Activated CD4-positive, alpha-beta memory T cell treated with anti-CD3 and anti-CD28 coated beads, Interleukin-2, amount 10 ng/mL, durations not matched to agents 7 days and 5 days (primary cell): ENCODE results near the gene BCLAF3. TPM values are rescaled to one million over a fixed set of nuclear protein-coding genes. Genes with fewer than 3 reads are reported as not detected.
A peak's percentile ranks its signal among the peaks of the same experiment; 100 is the strongest.

ENCODE experiments used
- CTCF ChIA-PET: fragments of 350-600 bp; sonication (Branson Sonifier 250); formaldehyde crosslinking; loops from one replicate; lab custom pipeline; 2021; ENCODE audit warnings: antibody characterized with exemption, inconsistent platforms; lab: Charles Lee
- POLR2A ChIA-PET: fragments of 350-600 bp; sonication (Branson Sonifier 250); formaldehyde crosslinking; loops from one replicate; lab custom pipeline; 2021; ENCODE audit warnings: antibody characterized with exemption; lab: Charles Lee
- DNase-seq: peaks from one replicate; pipeline ENCODE4 v3.0.0-alpha.2; 2020
- H3K27ac Mint-ChIP-seq: one replicate; pipeline ENCODE4 v1.8.0; 2021; ENCODE audit warnings: mild to moderate bottlenecking, mixed read lengths
- H3K27me3 Mint-ChIP-seq: one replicate; pipeline ENCODE4 v1.8.0; 2021; ENCODE audit warnings: mixed read lengths
- H3K36me3 Mint-ChIP-seq: one replicate; pipeline ENCODE4 v1.8.0; 2021; ENCODE audit warnings: low read depth, mixed read lengths
- H3K4me1 Mint-ChIP-seq: one replicate; pipeline ENCODE4 v1.8.0; 2021; ENCODE audit warnings: mixed read lengths
- H3K4me3 Mint-ChIP-seq: one replicate; pipeline ENCODE4 v1.8.0; 2021; ENCODE audit warnings: mild to moderate bottlenecking, mixed read lengths
- H3K9me3 Mint-ChIP-seq: one replicate; pipeline ENCODE4 v1.8.0; 2021; ENCODE audit warnings: mixed read lengths
- total RNA-seq, 2 experiments: library from RNA; stranded (reverse); gene quantifications; one replicate each; pipeline ENCODE4 v1.2.3, GENCODE V29; 2021

BCLAF3 gene
- total RNA-seq = 1 to 10 TPM; 8.4 to 8.6 TPM

DNA sequence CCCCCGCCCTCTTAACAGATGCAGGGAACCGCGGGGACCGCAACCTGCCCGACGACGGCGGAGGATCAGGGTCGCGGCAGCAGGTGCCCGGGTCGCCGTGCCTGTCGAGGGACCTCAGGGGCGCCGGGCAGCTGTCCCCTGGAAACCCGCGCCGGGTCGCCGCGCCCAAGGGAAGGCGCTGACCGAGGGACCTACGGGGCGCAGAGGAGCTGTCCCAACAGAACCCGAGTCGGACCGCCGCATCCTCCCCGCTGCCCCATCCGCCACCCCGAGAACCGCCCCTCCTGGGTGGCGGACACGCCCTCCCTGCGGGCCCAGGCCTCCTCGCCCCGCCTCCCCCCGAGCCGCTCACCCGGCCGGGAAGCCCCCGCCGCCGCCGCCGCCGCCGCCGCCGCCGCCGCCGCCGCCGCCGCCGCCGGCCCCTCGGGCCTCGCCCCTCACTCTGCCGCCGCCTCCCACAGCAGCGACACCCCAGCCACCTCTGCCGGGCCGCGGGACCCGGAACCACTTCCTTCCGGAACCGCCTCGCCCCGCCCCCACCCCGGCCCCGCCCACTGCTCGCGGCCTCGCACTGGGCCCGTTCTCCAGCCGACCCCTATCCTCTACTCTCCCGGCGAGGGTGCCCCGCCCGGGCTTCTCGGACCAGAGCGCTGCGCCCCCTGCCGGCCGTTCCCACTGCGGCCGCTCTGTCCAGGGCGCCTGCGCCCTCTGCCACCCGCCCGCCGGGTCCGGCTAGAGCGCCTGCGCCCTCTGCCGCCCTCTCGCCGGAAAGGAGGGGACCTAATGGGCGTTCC lies at the start of gene BCLAF3:
Gene BCLAF3, minus strand, starts transcription at position 506 of the 794 bp plus-strand sequence. CDS start 20,797 bp downstream, outside the sequence.
- ChIA-PET CTCF (interaction anchor here (0.6 to 2.5 kb wide), 3 partner anchors 59 to 397 kb away, joined by 3 to 25 read pairs (median 4); no protein-coding TSS in a partner anchor), POLR2A (interaction anchor here (0.8 kb wide), 1 partner anchor 12 kb away, joined by 3 read pairs; no protein-coding TSS in a partner anchor)
- Mint-ChIP-seq H3K4me1 (peaks cover 20% of the 10 kb centered on the region), H3K9me3 (no peaks in the 10 kb centered on the region), H3K4me3 (peak within 1 kb of the TSS; percentile 92), H3K27ac (peak within 1 kb of the TSS; percentile 83), H3K27me3 (no peaks in the 10 kb centered on the region), H3K36me3 (peaks cover 10% of the 10 kb centered on the region)
- peak; percentile 89 for DNase-seq

DNA sequence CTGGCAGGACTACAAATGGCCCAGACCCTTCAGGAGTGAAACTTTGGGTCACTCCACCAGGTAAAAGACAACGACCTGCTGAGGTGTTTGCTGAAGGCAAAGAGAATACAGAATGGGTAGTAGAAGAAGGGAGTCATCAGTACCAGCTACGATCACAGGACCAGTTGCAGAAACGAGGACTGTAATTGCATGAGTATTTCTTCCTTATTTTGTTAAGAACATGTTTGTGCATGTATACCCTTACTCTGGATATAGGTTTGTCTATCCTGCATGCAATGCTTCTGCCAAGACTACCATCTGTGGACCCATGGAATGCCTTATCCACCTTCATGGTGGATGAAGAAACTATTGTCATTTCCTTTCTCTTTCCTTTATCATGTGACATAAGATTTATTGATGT lies 48.1 kb upstream of the BCLAF3 start:
- Mint-ChIP-seq H3K4me3 (no peak overlapping the region), H3K27ac (no peak overlapping the region), H3K27me3 (no peaks in the 10 kb centered on the region), H3K9me3 (no peaks in the 10 kb centered on the region), H3K36me3 (no peaks in the 10 kb centered on the region), H3K4me1 (no peaks in the 10 kb centered on the region)
- ChIA-PET CTCF (no interaction called here), POLR2A (no interaction called here)
- DNase-seq = no peak

DNA sequence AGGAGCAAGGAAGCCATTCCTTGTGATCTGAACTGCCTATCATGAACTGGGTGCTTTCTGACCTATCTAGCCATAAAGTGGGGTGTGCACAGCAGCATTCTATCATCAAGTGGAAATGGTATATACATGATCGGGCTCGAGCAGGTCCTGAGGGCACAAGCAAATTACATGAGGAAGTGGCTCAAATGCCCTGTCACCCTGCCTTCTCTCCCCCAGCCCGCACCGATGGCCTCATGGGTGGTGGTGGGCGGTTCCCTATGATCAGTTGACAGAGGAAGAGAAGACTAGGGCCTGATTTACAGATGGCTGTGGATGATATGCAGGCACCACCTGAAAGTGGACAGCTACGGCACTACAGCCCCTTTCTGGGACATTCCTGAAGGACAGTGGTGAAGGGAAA lies 46.3 kb upstream of the BCLAF3 start:
- ChIA-PET POLR2A (no interaction called here), CTCF (no interaction called here)
- Mint-ChIP-seq H3K27ac (no peak overlapping the region), H3K36me3 (no peaks in the 10 kb centered on the region), H3K4me1 (no peaks in the 10 kb centered on the region), H3K9me3 (no peaks in the 10 kb centered on the region), H3K27me3 (no peaks in the 10 kb centered on the region), H3K4me3 (no peak overlapping the region)
- no peak for DNase-seq

DNA sequence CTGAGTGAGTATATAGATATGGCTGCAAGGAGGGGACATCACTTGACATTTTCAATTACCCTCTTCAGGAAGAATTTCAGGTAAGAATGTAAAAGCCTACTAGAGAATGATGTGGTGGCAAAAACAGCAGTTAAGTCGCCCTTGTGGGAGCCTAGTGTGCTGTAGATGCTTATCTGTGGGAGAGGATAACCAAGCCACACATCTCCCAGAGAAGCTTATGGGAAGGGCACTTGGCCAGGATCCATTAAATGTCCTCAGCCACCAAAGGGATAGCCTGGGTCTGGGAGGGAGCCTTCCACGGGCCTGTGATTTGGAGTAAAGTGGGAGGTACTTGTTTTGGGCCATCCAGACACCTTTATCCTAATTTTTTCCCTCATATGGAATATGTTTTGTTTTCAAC lies 41.3 kb upstream of the BCLAF3 start:
- Mint-ChIP-seq H3K36me3 (no peaks in the 10 kb centered on the region), H3K9me3 (no peaks in the 10 kb centered on the region), H3K4me3 (no peak overlapping the region), H3K27ac (no peak overlapping the region), H3K27me3 (no peaks in the 10 kb centered on the region), H3K4me1 (peaks cover 3% of the 10 kb centered on the region)
- DNase-seq = no peak
- ChIA-PET POLR2A (no interaction called here), CTCF (no interaction called here)

DNA sequence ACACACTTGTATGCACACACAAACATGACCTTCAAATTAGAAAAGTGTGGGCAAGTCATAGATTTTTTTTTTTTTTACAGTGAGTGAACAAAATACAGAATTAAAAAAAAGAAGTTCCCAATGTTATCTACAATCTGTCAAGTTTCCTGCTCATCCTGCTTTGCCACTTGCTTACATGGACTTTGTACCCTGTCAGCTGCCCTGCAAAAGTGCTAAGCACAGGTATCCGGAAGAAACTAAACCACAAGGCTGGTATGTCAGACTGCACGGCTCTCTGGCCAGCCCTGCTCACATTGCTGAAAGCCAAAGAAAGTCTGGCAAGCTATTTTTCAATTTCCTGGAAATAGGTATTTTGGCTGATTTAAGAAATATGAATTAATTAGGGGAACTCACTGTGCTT lies 38.9 kb upstream of the BCLAF3 start:
- no peaks in the 10 kb centered on the region for H3K27me3 Mint-ChIP-seq
- peaks cover 3% of the 10 kb centered on the region for H3K4me1 Mint-ChIP-seq
- no peak overlapping the region for H3K27ac Mint-ChIP-seq
- no peaks in the 10 kb centered on the region for H3K9me3 Mint-ChIP-seq
- POLR2A ChIA-PET = no interaction called here
- DNase-seq = no peak
- CTCF ChIA-PET = interaction anchor here (1.2 kb wide), 1 partner anchor 125 kb away, joined by 4 read pairs; no protein-coding TSS in a partner anchor
- no peak overlapping the region for H3K4me3 Mint-ChIP-seq
- no peaks in the 10 kb centered on the region for H3K36me3 Mint-ChIP-seq

DNA sequence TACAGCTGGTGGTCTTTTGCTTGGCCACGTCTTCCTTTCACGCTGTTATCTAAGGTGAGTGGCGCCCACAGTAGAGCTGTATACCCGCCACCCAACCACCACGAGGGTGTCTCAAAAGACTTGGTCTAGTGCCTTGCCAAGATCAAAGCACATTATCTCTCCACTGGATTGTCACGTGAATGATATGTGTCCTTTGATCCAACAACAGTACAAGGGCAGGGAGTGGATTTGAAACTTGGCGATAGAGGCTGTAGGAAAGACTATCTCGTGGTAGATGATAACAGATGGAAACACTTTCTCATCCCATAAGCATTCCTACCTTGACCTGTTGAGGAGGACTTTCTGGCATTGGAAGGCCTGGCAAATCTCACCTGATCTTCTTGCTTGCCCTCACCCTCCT lies 37.7 kb upstream of the BCLAF3 start:
- Mint-ChIP-seq H3K4me1 (peaks cover 3% of the 10 kb centered on the region), H3K4me3 (no peak overlapping the region), H3K27me3 (no peaks in the 10 kb centered on the region), H3K9me3 (no peaks in the 10 kb centered on the region), H3K27ac (no peak overlapping the region), H3K36me3 (no peaks in the 10 kb centered on the region)
- ChIA-PET POLR2A (no interaction called here), CTCF (interaction anchor here (1.2 kb wide), 1 partner anchor 124 kb away, joined by 4 read pairs; no protein-coding TSS in a partner anchor)
- no peak for DNase-seq

DNA sequence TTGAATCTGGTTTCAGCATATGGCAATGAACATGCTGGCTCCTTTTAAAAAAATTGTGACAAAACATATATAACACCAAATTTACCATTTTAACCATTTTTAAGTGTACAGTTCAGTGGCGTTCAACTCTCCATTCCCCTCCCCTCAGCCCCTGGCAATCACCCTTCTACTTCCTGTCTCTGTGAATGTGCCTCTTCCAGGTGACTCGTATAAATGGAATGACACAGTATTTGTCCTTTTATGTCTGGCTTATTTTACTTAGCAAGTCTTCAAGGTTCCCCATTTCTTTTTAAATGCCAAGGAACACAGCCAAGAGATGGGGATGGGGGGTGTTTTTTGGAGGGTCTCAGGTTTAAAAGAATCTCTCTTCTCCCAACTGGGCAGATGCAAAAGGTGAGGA lies 35.4 kb upstream of the BCLAF3 start:
- Mint-ChIP-seq H3K27ac (no peak overlapping the region), H3K4me3 (no peak overlapping the region), H3K4me1 (peaks cover 3% of the 10 kb centered on the region), H3K27me3 (no peaks in the 10 kb centered on the region), H3K9me3 (no peaks in the 10 kb centered on the region), H3K36me3 (no peaks in the 10 kb centered on the region)
- CTCF ChIA-PET = no interaction called here
- DNase-seq = no peak
- POLR2A ChIA-PET = no interaction called here

DNA sequence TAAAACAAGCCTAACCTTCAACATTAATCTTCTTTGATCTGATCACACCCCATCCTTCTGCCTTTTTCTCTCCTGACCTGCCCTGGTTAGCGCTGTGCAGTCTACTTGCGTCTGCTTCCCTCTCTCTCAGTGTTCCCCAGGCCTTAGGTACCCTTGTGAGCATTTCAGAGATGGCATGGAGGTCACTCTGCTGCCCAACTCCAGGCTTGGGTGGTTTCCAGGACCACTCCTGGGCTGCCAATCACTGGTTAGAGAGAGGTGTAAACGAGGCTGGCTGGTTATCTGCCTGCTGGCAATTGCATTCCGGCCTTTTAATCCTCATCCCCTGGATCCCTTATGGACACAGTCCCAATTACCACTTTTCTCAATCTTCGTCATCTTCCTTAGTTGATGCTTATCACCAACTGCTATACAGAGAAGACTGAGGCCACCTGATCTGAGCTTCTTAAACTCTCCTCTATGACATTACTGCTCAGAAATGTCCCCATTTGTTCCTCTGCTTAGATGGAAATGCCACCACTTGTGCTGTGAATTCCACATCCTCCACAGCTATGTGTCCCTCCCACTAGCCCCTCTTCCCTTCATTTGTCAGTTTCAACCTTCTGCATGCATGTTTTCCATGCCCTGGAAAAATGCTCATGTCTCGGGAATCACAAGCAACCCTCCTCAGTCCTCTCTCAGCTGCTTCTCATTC lies 29.0 kb upstream of the BCLAF3 start:
- Mint-ChIP-seq H3K27ac (no peak overlapping the region), H3K9me3 (peaks cover 21% of the 10 kb centered on the region), H3K4me3 (no peak overlapping the region), H3K36me3 (no peaks in the 10 kb centered on the region), H3K27me3 (peaks cover 3% of the 10 kb centered on the region), H3K4me1 (no peaks in the 10 kb centered on the region)
- ChIA-PET CTCF (no interaction called here), POLR2A (no interaction called here)
- DNase-seq = no peak

DNA sequence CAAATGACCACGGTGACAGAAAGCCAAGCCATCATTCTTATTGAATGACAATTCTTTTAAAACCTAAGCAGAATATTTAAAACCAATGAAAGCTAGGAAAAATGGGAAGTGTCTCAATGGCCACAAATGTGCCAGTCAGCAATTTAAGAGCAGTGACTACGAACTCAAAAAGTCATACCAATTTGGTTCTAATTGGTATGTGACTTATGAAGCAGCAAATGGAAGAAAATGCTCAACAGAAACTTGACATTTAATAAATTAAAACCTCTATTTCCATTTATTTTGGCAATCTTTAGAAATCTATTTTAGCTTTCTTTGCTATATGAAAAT lies 25.7 kb upstream of the BCLAF3 start:
- H3K4me3 Mint-ChIP-seq = no peak overlapping the region
- ChIA-PET POLR2A (no interaction called here), CTCF (no interaction called here)
- H3K9me3 Mint-ChIP-seq = peaks cover 22% of the 10 kb centered on the region
- no peaks in the 10 kb centered on the region for H3K4me1 Mint-ChIP-seq
- H3K27me3 Mint-ChIP-seq = peaks cover 3% of the 10 kb centered on the region
- H3K27ac Mint-ChIP-seq = no peak overlapping the region
- no peaks in the 10 kb centered on the region for H3K36me3 Mint-ChIP-seq
- no peak for DNase-seq

DNA sequence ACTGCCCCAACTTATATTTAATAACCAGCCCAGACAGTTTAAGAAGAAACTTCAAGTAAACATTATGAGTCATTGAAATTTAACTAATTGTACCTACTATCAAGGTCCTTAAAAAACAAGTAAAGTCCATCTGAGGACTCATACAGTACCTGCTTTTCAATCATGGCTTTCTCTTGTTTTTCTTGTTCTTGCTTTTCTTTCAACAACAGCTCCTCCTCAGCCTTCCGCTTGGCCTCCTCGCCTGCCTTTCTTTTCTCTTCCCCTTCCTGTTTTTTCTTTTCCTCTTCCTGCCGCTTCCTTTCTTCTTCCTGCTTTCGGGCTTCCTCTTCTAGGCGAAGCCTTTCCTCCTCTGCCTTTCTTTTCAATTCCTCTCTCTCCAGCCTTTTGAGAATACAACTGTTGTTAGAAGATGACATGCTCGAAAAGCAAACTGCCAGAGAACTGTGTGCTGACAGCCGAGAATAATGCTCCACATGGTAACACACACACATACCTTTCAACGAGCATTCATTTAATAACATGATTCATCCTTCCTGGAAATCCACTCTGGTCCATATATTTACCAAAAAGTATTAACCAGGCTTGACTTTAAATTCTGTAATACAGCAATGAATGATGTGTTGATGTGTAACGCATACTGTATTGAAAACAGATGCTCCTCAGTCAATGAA lies 25.2 kb upstream of the BCLAF3 start:
- no peaks in the 10 kb centered on the region for H3K4me1 Mint-ChIP-seq
- peaks cover 22% of the 10 kb centered on the region for H3K9me3 Mint-ChIP-seq
- no peak overlapping the region for H3K4me3 Mint-ChIP-seq
- CTCF ChIA-PET = no interaction called here
- no peak overlapping the region for H3K27ac Mint-ChIP-seq
- H3K27me3 Mint-ChIP-seq = peaks cover 3% of the 10 kb centered on the region
- no peaks in the 10 kb centered on the region for H3K36me3 Mint-ChIP-seq
- POLR2A ChIA-PET = no interaction called here
- DNase-seq = no peak

DNA sequence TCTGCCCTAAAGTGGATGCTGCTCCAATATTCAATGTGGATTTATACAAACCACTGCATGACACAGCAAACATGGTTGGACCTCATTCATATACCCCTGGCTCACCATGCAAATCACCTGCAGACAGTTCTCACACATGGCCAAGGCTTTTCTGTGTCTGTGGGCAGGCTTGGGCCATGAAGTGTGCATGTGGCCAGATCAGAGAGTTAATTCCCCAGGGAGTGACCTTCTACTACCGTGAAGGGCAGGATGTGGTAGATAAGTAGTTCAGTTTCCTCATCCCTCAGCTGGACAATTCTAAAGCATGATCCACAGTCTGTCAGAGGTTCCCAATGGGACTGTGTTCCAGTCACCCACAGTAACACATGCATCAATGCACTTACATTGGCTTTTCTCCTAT lies 24.6 kb upstream of the BCLAF3 start:
- no peak for DNase-seq
- no peaks in the 10 kb centered on the region for H3K4me1 Mint-ChIP-seq
- no peak overlapping the region for H3K4me3 Mint-ChIP-seq
- H3K27me3 Mint-ChIP-seq = peaks cover 3% of the 10 kb centered on the region
- no peak overlapping the region for H3K27ac Mint-ChIP-seq
- CTCF ChIA-PET = no interaction called here
- POLR2A ChIA-PET = no interaction called here
- H3K36me3 Mint-ChIP-seq = no peaks in the 10 kb centered on the region
- H3K9me3 Mint-ChIP-seq = peaks cover 22% of the 10 kb centered on the region

DNA sequence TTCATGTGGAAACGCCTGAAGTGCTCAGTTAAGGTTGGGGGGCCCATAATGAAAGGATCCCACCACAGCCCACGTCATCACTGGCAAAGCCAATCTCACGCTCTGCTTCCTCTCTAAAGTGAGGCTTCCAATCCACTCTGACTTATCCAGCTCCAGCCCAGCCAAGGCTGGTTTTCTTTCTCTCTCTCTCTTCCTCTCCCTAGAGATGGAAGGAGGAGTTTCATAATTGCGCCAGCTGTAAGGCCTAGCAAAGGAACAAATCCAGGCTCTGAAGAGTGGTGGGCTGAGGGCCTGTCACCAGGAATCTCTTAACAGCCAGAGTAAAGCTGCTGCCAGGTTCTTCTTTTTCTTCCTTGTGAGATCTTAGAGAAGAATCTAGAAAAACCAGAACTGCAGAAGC lies 20.7 kb upstream of the BCLAF3 start:
- CTCF ChIA-PET = no interaction called here
- no peak for DNase-seq
- POLR2A ChIA-PET = no interaction called here
- H3K27me3 Mint-ChIP-seq = peaks cover 2% of the 10 kb centered on the region
- peaks cover 19% of the 10 kb centered on the region for H3K9me3 Mint-ChIP-seq
- H3K4me3 Mint-ChIP-seq = no peak overlapping the region
- no peaks in the 10 kb centered on the region for H3K36me3 Mint-ChIP-seq
- no peak overlapping the region for H3K27ac Mint-ChIP-seq
- H3K4me1 Mint-ChIP-seq = no peaks in the 10 kb centered on the region

DNA sequence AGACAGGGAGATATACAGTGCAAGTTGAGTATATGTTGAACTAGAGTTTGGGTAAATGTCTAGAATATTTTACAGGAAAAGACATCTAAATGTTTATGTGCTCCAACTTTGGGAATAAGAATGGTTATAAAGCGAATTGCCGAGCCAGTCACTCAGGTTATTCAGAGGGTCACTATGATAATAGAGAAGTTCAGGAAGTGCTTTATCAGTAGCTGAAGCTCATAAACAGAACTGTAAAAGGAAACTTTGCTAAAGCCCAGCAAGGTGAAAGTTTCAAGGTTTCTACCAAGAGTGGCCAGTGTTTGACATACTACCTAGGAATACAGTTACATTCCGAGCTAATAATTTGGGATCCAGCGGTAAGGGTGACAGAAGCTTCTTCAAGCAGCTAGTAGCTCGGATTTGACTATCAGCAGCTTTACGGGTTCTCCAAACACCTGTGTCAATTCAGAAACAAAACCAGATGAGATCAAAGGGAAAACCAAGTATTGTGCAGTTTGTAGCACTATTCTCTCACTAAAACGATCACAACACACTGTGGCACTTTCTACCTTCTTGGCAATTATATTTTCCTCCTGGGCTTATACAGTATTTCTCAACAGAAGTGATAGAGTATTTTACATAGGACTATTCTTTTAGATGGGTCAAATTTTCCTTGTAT lies 17.2 kb upstream of the BCLAF3 start:
- Mint-ChIP-seq H3K27me3 (peaks cover 2% of the 10 kb centered on the region), H3K4me3 (no peak overlapping the region), H3K9me3 (no peaks in the 10 kb centered on the region), H3K27ac (no peak overlapping the region), H3K36me3 (no peaks in the 10 kb centered on the region), H3K4me1 (no peaks in the 10 kb centered on the region)
- ChIA-PET POLR2A (no interaction called here), CTCF (no interaction called here)
- no peak for DNase-seq
